Measurements from ENCODE around the gene CREB3L2.

The CREB3L2 gene

DNA sequence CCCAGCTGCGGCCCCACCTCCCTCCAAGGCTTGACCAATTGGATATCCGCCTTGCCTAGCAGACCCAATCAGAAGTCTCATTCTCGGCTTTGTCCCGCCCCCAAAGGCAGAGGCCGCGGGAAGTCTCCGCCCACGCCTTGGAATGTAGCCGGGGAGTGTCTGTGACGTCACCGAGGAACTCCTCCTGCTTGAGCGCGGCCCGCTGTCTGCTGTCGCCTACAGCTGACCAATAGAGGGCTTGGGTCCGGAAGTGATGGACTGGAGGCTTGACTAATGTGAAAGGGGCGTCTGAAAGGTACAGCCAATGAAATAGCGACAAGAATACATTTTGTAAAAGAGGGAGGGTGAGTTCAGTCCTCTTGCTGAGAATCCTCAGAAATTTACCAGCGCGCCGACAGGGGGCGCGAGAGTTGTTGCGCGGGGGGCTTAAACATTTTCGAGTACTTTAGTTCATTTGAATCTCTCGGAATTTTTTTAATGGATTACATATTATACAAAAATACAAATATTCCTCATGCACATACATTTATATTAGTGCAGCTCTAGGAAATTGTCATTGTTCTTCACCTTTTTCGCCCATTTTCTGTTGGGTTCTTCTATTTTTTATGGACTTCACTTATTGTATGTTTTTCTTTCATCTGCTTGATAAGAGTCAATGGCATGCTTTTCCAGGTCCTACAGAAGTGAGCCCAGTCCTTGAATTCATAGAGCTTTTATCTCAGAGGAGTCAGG, 376 bp upstream of the CREB3L2 start:
- peak; percentile 100 for TF ChIP-seq CTCF (conservative IDR thresholded peaks at IDR 0.05)
- TF ChIP-seq ZFX (IDR thresholded peaks at IDR 0.05) = no peak
- peak overlapping the region; percentile 90 for H3K27ac ChIP-seq

- TF ChIP-seq ZFX (IDR thresholded peaks at IDR 0.05) (no peak), CTCF (conservative IDR thresholded peaks at IDR 0.05) (no peak)
- peak overlapping the region; percentile 90 for H3K27ac ChIP-seq
Measured at GRCh38 chr7:138000081-138000701, 1.7 kb downstream of the CREB3L2 start.

DNA sequence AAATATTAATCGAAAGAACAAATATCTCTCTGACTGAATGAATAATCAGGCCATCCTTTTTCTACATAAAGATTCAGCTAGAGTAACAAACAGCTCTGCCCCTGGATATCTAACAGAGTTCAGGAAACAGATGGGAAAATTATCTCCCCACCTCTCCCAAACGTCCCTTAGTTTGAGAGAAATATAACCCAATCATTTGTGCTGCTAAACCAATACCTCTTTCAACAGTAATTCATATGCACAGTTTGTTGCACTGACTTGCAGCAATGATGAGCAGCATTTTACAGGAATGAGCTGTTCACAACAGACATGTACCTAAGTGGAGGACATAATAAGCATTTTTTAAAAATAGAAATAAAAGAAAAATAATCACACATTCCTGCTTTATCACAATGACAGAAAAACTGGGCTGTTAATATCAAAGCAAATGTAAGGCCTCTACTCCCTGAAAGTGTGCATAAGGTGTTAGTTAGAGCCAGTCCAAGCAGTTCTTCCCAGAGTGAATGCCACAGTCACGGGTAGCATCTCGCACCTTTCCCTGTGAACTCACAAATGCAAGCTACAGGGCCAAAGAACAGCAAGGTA, 2.3 kb downstream of the CREB3L2 start:
- TF ChIP-seq CTCF (conservative IDR thresholded peaks at IDR 0.05) = no peak
- TF ChIP-seq ZFX (IDR thresholded peaks at IDR 0.05) = no peak
- peak overlapping the region; percentile 90 for H3K27ac ChIP-seq

DNA sequence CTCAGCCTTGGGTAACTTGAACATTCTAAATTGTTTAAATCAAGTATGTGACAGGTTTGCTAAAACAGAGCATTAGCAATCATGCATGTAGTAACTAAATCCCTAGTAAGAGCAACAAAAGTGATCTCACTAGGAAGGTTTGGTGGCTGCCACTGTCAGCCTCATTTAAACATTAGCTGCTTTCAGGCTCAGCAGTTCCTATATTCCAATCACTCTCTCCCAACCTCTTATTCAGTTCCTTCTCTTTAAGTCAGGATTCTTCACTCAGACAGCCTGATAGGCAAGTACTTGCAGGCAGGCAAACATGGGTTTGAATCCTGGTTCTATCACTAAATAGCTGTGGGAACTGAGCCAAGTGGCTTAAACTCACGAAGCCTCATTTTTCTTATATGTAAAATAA, 3.6 kb downstream of the CREB3L2 start:
- no peak for TF ChIP-seq CTCF (conservative IDR thresholded peaks at IDR 0.05)
- no peak for TF ChIP-seq ZFX (IDR thresholded peaks at IDR 0.05)
- no peak overlapping the region for H3K27ac ChIP-seq

DNA sequence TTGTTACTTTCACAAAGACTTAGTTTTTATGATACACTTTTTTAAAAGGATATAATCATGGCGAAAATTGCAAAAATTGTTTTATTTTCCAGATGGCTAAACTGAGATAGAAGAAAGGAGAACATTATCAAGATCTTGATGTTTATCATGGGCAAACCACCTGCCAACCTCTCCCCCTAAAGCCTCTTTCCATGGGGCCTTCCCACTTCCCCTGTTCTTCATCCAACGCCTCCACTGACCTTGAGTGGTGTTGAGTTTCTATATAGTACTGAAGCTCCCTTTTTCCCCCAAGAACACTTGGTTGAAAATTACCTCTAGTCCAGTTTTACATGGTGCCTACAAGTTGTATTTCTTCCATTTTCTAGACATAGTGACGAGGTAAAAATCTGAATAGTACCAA, 5.0 kb downstream of the CREB3L2 start:
- no peak overlapping the region for H3K27ac ChIP-seq
- TF ChIP-seq CTCF (conservative IDR thresholded peaks at IDR 0.05) (no peak), ZFX (IDR thresholded peaks at IDR 0.05) (no peak)

DNA sequence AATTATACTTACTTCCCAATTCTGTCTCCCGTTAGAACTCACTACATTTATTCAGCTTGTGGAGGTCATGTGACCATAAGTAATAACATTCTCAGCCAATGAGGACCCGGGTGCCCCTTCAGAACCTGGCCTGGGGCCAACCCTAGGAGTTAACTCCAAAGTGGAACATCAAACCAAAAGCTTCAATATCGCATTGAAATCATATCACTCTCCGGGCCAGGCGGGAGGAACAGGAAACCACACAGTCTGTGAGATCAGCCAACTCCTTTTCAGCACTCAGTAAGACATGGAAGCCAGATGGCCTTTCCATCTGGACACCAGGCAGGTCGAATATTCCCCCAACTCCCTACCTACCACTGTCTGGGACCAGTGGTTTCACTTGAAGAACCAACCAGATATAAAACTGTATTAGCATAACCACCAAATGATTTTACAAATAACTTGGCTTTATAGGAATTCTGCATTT, 5.5 kb downstream of the CREB3L2 start:
- TF ChIP-seq CTCF (conservative IDR thresholded peaks at IDR 0.05) (no peak), ZFX (IDR thresholded peaks at IDR 0.05) (no peak)
- H3K27ac ChIP-seq = no peak overlapping the region

- H3K27ac ChIP-seq = no peak overlapping the region
- TF ChIP-seq CTCF (conservative IDR thresholded peaks at IDR 0.05) = no peak
- no peak for TF ChIP-seq ZFX (IDR thresholded peaks at IDR 0.05)
Measured at GRCh38 chr7:137994216-137994615, 7.7 kb downstream of the CREB3L2 start.
